Measurements from ENCODE around the gene SFRP4.

SFRP4 gene

DNA sequence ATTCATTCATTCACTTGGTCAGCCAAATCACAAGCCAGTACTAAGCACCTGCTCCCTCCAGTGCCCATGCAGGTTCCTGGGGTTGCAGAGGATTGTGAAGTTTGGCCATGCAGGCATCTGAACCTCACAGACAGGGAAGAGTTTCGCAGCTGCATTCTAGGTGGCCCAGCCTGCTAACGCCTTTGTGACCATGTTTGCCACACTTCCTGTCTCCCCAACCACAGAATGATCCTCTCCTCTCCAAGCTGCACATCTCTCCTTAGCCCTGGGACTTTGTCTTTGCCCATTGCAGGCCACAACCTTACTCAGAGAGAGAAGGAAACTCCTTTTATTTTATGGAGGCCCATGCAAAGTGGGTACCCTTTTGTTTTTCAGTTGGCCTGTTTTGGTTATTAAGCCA is 35.6 kb upstream of the SFRP4 start:
- Histone ChIP-seq H3K4me3 (ENCODE audit: insufficient read depth, low read length, poor library complexity, severe bottlenecking) (no peak overlapping the region), H2AFZ (ENCODE audit: low read depth, low read length, severe bottlenecking) (no peak overlapping the region), H3K9me3 (ENCODE audit: insufficient read depth, low read length) (no peaks in the 10 kb centered on the region), H3K9ac (ENCODE audit: low read length) (no peak overlapping the region), H3K4me2 (ENCODE audit: low read depth, low read length, poor library complexity, severe bottlenecking) (no peak overlapping the region), H4K20me1 (ENCODE audit: low read depth, low read length) (no peaks in the 10 kb centered on the region), H3K27ac (ENCODE audit: low read depth, low read length) (no peak overlapping the region), H3K79me2 (ENCODE audit: insufficient read depth, low read length) (no peaks in the 10 kb centered on the region), H3K9me2 (replicated peaks; ENCODE audit: insufficient read depth, low read length) (no peaks in the 10 kb centered on the region), H3K36me3 (ENCODE audit: low read length) (no peaks in the 10 kb centered on the region), H3K27me3 (ENCODE audit: low read length) (no peaks in the 10 kb centered on the region), H3F3A (ENCODE audit: insufficient read depth) (no peaks in the 10 kb centered on the region)
- TF ChIP-seq, protein P1, sequence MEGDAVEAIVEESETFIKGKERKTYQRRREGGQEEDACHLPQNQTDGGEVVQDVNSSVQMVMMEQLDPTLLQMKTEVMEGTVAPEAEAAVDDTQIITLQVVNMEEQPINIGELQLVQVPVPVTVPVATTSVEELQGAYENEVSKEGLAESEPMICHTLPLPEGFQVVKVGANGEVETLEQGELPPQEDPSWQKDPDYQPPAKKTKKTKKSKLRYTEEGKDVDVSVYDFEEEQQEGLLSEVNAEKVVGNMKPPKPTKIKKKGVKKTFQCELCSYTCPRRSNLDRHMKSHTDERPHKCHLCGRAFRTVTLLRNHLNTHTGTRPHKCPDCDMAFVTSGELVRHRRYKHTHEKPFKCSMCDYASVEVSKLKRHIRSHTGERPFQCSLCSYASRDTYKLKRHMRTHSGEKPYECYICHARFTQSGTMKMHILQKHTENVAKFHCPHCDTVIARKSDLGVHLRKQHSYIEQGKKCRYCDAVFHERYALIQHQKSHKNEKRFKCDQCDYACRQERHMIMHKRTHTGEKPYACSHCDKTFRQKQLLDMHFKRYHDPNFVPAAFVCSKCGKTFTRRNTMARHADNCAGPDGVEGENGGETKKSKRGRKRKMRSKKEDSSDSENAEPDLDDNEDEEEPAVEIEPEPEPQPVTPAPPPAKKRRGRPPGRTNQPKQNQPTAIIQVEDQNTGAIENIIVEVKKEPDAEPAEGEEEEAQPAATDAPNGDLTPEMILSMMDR (IDR thresholded peaks at IDR 0.05; ENCODE audit: insufficient read depth, low read length, poor library complexity, severe bottlenecking): no peak
- no peak for TF ChIP-seq EZH2phosphoT487 (conservative IDR thresholded peaks at IDR 0.05; ENCODE audit: low read length)

DNA sequence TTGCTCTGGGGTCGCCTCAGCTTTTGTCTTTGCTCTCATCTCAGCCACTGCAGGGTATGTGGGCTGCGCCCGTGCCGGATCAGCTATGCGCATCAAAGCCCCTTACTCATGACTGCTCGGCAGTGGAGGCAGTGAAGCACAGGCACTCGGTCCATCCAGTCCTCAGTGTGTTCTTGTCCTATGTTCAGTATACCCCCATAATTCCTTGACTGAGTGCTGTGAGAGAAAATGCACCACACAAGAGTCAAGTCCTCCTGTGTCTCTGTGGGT is 31.3 kb upstream of the SFRP4 start:
- no peak overlapping the region for H3K4me3 ChIP-seq (ENCODE audit: insufficient read depth, low read length, poor library complexity, severe bottlenecking)
- H3K4me2 ChIP-seq (ENCODE audit: low read depth, low read length, poor library complexity, severe bottlenecking): no peak overlapping the region
- H3K27me3 ChIP-seq (ENCODE audit: low read length): no peaks in the 10 kb centered on the region
- H3K9ac ChIP-seq (ENCODE audit: low read length): no peak overlapping the region
- no peaks in the 10 kb centered on the region for H3K9me2 ChIP-seq (replicated peaks; ENCODE audit: insufficient read depth, low read length)
- no peak overlapping the region for H2AFZ ChIP-seq (ENCODE audit: low read depth, low read length, severe bottlenecking)
- no peaks in the 10 kb centered on the region for H3K79me2 ChIP-seq (ENCODE audit: insufficient read depth, low read length)
- no peaks in the 10 kb centered on the region for H3K36me3 ChIP-seq (ENCODE audit: low read length)
- no peaks in the 10 kb centered on the region for H3F3A ChIP-seq (ENCODE audit: insufficient read depth)
- TF ChIP-seq EZH2phosphoT487 (conservative IDR thresholded peaks at IDR 0.05; ENCODE audit: low read length): no peak
- TF ChIP-seq, protein P1 (IDR thresholded peaks at IDR 0.05; ENCODE audit: insufficient read depth, low read length, poor library complexity, severe bottlenecking): no peak
- H3K27ac ChIP-seq (ENCODE audit: low read depth, low read length): no peak overlapping the region
- H3K9me3 ChIP-seq (ENCODE audit: insufficient read depth, low read length): no peaks in the 10 kb centered on the region
- no peaks in the 10 kb centered on the region for H4K20me1 ChIP-seq (ENCODE audit: low read depth, low read length)

DNA sequence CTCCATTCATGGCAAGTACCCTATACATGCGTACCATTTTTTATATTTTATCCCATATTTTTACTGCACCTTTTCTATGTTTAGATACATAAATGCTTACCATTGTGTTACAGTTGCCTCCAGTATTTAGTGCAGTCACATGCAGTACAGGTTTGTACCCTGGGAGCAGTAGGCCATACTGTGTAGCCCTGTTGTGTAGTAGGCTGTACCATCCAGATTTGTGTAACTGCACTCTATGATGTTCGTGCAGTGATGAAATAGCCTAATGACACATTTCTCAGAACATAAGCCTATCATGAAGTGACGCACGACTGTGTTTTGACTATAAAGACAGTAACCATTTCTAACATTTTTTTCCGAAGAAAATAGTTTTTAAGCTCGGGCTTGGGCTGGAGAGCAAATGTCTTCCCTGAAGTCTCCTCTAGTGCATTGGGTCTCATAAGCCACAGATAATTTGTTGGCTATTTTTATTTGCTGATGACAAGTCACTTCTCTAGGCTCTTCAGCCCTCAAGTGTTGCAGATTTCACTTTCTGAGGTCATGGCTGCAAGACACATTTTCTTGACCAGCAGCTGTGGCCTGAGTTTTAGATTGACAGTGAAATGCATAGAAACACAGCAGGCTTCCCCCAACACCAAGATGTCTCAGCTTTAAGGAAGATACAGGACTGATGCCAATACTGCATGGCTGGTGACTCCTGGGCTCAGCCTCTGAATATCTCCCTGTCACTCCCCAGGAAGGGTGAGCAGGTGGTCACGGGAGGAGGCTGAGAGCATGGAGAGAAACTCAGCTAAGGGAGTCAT is 30.7 kb upstream of the SFRP4 start:
- H3K4me2 ChIP-seq (ENCODE audit: low read depth, low read length, poor library complexity, severe bottlenecking): no peak overlapping the region
- TF ChIP-seq, protein P1 (IDR thresholded peaks at IDR 0.05; ENCODE audit: insufficient read depth, low read length, poor library complexity, severe bottlenecking): no peak
- TF ChIP-seq EZH2phosphoT487 (conservative IDR thresholded peaks at IDR 0.05; ENCODE audit: low read length): no peak
- H3K4me3 ChIP-seq (ENCODE audit: insufficient read depth, low read length, poor library complexity, severe bottlenecking): no peak overlapping the region
- H3K9me2 ChIP-seq (replicated peaks; ENCODE audit: insufficient read depth, low read length): 0 out of 2 replicates have a peak, but pooled peaks cover under 1% of the 10 kb centered on the region
- H3K9me3 ChIP-seq (ENCODE audit: insufficient read depth, low read length): no peaks in the 10 kb centered on the region
- H3K36me3 ChIP-seq (ENCODE audit: low read length): no peaks in the 10 kb centered on the region
- H3K79me2 ChIP-seq (ENCODE audit: insufficient read depth, low read length): no peaks in the 10 kb centered on the region
- H4K20me1 ChIP-seq (ENCODE audit: low read depth, low read length): no peaks in the 10 kb centered on the region
- H3K9ac ChIP-seq (ENCODE audit: low read length): no peak overlapping the region
- no peak overlapping the region for H3K27ac ChIP-seq (ENCODE audit: low read depth, low read length)
- no peaks in the 10 kb centered on the region for H3K27me3 ChIP-seq (ENCODE audit: low read length)
- H3F3A ChIP-seq (ENCODE audit: insufficient read depth): no peaks in the 10 kb centered on the region
- no peak overlapping the region for H2AFZ ChIP-seq (ENCODE audit: low read depth, low read length, severe bottlenecking)
